OCI-LY3 (cell line): ENCODE results near the gene PHYKPL.

Experiments used
- CTCF ChIP-seq: fragments of 200-600, 300-600 bp; sonication (generic); IDR thresholded peaks from 2 replicates; pipeline ENCODE4 v1.5.1; 2014; ENCODE audit warnings: antibody characterized with exemption, low read length, low read depth
- EZH2phosphoT487 ChIP-seq: fragments of 200-600 bp; shearing (Covaris generic); IDR thresholded peaks from 2 replicates; pipeline ENCODE4 v1.6.1; 2018; ENCODE audit warnings: antibody characterized with exemption, mixed run types, low read depth

- TF ChIP-seq EZH2phosphoT487: no peak
- TF ChIP-seq CTCF: no peak
Measured at GRCh38 chr5:178237431-178238312, 5.1 kb upstream of the PHYKPL start.
